Peyer's patch (tissue), 4 donors: Measurements from ENCODE around the gene WSCD1. TPM values are rescaled to one million over a fixed set of nuclear protein-coding genes. Genes with fewer than 3 reads are reported as not detected.

Experiments used
- DNase-seq, 3 donors: peaks; one replicate each; pipeline ENCODE4 v3.0.0-alpha.2; 2017 to 2019
- H3K27ac ChIP-seq, 4 donors: fragments of 200-600 bp; sonication (generic); one replicate each; pipeline ENCODE4 v1.5.1; 2016 to 2019
- H3K27me3 ChIP-seq, 2 donors: fragments of 200-600 bp; sonication (generic); one replicate each; pipeline ENCODE4 v1.5.1; 2019
- H3K36me3 ChIP-seq, 3 donors: fragments of 200-600 bp; sonication (generic); one replicate each; pipeline ENCODE4 v1.5.1; 2016 to 2019
- H3K4me1 ChIP-seq, 4 donors: fragments of 200-600 bp; sonication (generic); one replicate each; pipeline ENCODE4 v1.5.1; 2016 to 2019
- H3K4me3 ChIP-seq, 4 donors: fragments of 200-600 bp; sonication (generic); 1 replicate in 3 of 4; 2 replicates in 1 of 4; pipeline ENCODE4 v1.5.1; 2016 to 2019; ENCODE audit warnings: mild to moderate bottlenecking in 1 of 4
- H3K9me3 ChIP-seq, 4 donors: fragments of 200-600 bp; sonication (generic); one replicate each; pipeline ENCODE4 v1.5.1; 2016 to 2019; ENCODE audit warnings: mild to moderate bottlenecking in 1 of 4
- CTCF ChIP-seq, 6 experiments: fragments of 450-650 bp in 4 of 6; fragments of 200-600 bp in 2 of 6; sonication (generic) in 1 of 6; IDR thresholded peaks; one replicate each; pipeline ENCODE4 v1.5.1; 2017 to 2019; ENCODE audit warnings: antibody characterized with exemption in 6 of 6, mild to moderate bottlenecking in 3 of 6, moderate library complexity in 1 of 6
- POLR2A ChIP-seq, 2 donors: fragments of 450-650 bp; IDR thresholded peaks; one replicate each; pipeline ENCODE4 v1.5.1; 2017; ENCODE audit warnings: antibody characterized with exemption in 2 of 2, mild to moderate bottlenecking in 2 of 2, moderate library complexity in 2 of 2
- total RNA-seq, 4 donors: library from RNA; depleted of rRNA; stranded (reverse); fragments of >200 nt; gene quantifications; one replicate each; pipeline ENCODE4 v1.1.0, GENCODE V29; 2016

The WSCD1 gene
- total RNA-seq, 4 donors from 2014 or later, result 5.8 to 47.3 (median 42.9) TPM

DNA sequence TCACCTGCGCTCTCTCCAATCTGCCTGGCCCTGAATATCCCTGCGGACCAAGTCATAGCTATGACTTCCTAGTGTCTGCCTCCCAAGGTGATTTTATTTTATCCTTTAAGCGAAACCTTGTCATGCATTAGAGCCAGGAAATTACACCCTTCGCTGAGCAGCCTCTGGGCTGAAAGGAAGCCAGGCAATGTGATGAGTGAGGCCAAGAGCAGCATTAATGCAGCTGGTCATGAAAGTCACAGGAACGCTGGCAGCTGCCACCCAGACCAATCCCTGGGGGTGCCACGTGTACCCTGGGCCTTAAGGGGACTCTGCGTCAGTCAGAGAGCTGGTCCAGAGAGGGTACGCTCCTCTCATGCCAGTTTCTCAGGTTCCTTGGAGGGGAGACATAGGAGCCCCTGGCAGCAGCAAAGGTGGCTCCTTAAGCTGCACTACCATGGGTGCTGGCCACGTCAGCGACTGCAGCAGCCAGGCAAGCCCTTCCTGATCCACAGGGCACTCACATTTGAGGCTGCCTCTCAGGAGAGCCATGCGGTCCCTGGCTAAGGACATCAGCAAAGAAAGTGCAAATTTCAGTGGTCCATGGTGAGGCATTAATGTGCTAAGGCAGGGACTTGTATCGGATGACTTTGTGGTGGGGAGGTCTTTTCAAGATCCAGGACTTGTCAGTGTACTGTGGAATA lies 42.7 kb upstream of the WSCD1 start:
- no peaks in the 10 kb centered on the region for H3K36me3 ChIP-seq
- no peaks in the 10 kb centered on the region for H3K4me1 ChIP-seq
- H3K27ac ChIP-seq, result no peak overlapping the region
- H3K9me3 ChIP-seq, result no peaks in the 10 kb centered on the region
- no peak overlapping the region for H3K4me3 ChIP-seq
- no peak for DNase-seq
- TF ChIP-seq CTCF (IDR thresholded peaks at IDR 0.05) (no peak), POLR2A (IDR thresholded peaks at IDR 0.05) (no peak)
- no peaks in the 10 kb centered on the region for H3K27me3 ChIP-seq

DNA sequence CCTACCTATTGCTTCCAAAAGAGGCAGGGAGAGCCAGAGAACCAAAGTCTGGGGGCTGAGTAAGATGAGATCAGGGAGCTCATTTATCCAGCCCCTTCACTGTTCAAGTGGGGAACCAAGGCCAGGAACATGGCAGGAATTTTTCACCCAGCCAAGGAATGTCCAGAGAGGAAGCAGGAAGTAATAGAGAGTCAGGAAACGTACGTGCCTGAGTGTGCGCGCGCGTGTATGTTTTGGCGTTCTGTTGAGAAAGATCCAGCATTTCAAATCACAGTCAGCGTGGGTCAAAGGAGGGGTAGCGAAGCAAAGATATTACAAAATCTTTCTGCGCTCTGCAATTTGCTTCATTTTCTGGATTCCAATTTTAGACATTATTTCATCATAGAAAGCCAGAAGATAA lies 41.9 kb upstream of the WSCD1 start:
- Histone ChIP-seq H3K27ac (no peak overlapping the region), H3K9me3 (no peaks in the 10 kb centered on the region), H3K27me3 (no peaks in the 10 kb centered on the region), H3K36me3 (no peaks in the 10 kb centered on the region), H3K4me3 (no peak overlapping the region), H3K4me1 (no peaks in the 10 kb centered on the region)
- DNase-seq, result no peak
- TF ChIP-seq POLR2A (IDR thresholded peaks at IDR 0.05), result no peak
- no peak for TF ChIP-seq CTCF (IDR thresholded peaks at IDR 0.05)

GRCh38 chr17:6035801-6036394 lies 34.3 kb upstream of the WSCD1 start:
- TF ChIP-seq POLR2A (IDR thresholded peaks at IDR 0.05), result no peak
- TF ChIP-seq CTCF (IDR thresholded peaks at IDR 0.05), result no peak
- Histone ChIP-seq H3K4me1 (no peaks in the 10 kb centered on the region), H3K27me3 (no peaks in the 10 kb centered on the region), H3K9me3 (no peaks in the 10 kb centered on the region), H3K36me3 (no peaks in the 10 kb centered on the region), H3K4me3 (no peak overlapping the region), H3K27ac (no peak overlapping the region)
- no peak for DNase-seq

- no peak for DNase-seq
- H3K36me3 ChIP-seq, result no peaks in the 10 kb centered on the region
- H3K9me3 ChIP-seq, result no peaks in the 10 kb centered on the region
- H3K27ac ChIP-seq, result no peak overlapping the region
- H3K4me1 ChIP-seq, result no peaks in the 10 kb centered on the region
- no peak overlapping the region for H3K4me3 ChIP-seq
- H3K27me3 ChIP-seq, result no peaks in the 10 kb centered on the region
- no peak for TF ChIP-seq POLR2A (IDR thresholded peaks at IDR 0.05)
- TF ChIP-seq CTCF (IDR thresholded peaks at IDR 0.05), result no peak
These were observed 29.7 kb upstream of the WSCD1 start for GRCh38 chr17:6040504-6040903.

GRCh38 chr17:6041246-6041645 lies 28.9 kb upstream of the WSCD1 start:
- Histone ChIP-seq H3K36me3 (no peaks in the 10 kb centered on the region), H3K27me3 (no peaks in the 10 kb centered on the region), H3K27ac (no peak overlapping the region), H3K4me1 (no peaks in the 10 kb centered on the region), H3K4me3 (no peak overlapping the region), H3K9me3 (no peaks in the 10 kb centered on the region)
- DNase-seq, result no peak
- TF ChIP-seq POLR2A (IDR thresholded peaks at IDR 0.05), result no peak
- no peak for TF ChIP-seq CTCF (IDR thresholded peaks at IDR 0.05)
